Thoracic aorta (tissue), 2 donors: ENCODE measurements around the gene MAP3K2. TPM values are rescaled to one million over a fixed set of nuclear protein-coding genes. Genes with fewer than 3 reads are reported as not detected.

Source experiments
- ATAC-seq: fragments of 150-250 bp; one replicate; pipeline ENCODE4 v1.8.0; 2017; ENCODE audit warnings: low read depth; ENCODE audit not compliant: insufficient number of reproducible peaks, low FRiP score
- DNase-seq: peaks from one replicate; pipeline ENCODE4 v3.0.0-alpha.2; 2020; ENCODE audit warnings: low spot score
- H3K27ac ChIP-seq, 2 donors: fragments of 200-600 bp; sonication (generic); 1 replicate in 1 of 2; 2 replicates in 1 of 2; pipeline ENCODE4 v1.5.1; 2016; ENCODE audit warnings: mild to moderate bottlenecking in 2 of 2, moderate library complexity in 2 of 2
- H3K27me3 ChIP-seq: fragments of 200-600 bp; sonication (generic); replicated peaks from 2 replicates; pipeline ENCODE4 v1.6.0; 2016; ENCODE audit warnings: mild to moderate bottlenecking; ENCODE audit not compliant: insufficient read depth
- H3K36me3 ChIP-seq: fragments of 200-600 bp; sonication (generic); one replicate; pipeline ENCODE4 v1.5.1; 2016
- H3K4me1 ChIP-seq, 2 donors: fragments of 200-600 bp; sonication (generic); 1 replicate in 1 of 2; 2 replicates in 1 of 2; pipeline versions ENCODE4 v1.5.1 to v1.6.0; 2016; ENCODE audit warnings: low read depth in 2 of 2, mild to moderate bottlenecking in 1 of 2; ENCODE audit not compliant: control insufficient read depth in 1 of 2
- H3K4me3 ChIP-seq: fragments of 200-600 bp; sonication (generic); 2 replicates; pipeline ENCODE4 v1.5.1; 2016; ENCODE audit warnings: mild to moderate bottlenecking
- H3K9me3 ChIP-seq: fragments of 200-600 bp; sonication (generic); 2 replicates; pipeline ENCODE4 v1.5.1; 2016
- CTCF ChIP-seq: fragments of 200-600 bp; sonication (generic); IDR thresholded peaks from one replicate; pipeline ENCODE4 v1.5.1; 2019; ENCODE audit warnings: antibody characterized with exemption
- total RNA-seq, 2 donors: library from RNA; depleted of rRNA; stranded (reverse); fragments of >200 nt; gene quantifications; one replicate each; pipeline versions ENCODE4 v1.1.0 to v1.2.3, GENCODE V29; 2016

Gene MAP3K2
- total RNA-seq, 2 donors from 2014 or later, result 67.9 to 107 TPM

GRCh38 chr2:127305990-127306585 is 81.7 kb downstream of the MAP3K2 start:
- no peak for DNase-seq
- H3K36me3 ChIP-seq, result peaks cover 28% of the 10 kb centered on the region
- ATAC-seq, result no peak

GRCh38 chr2:127302168-127302567 is 85.6 kb downstream of the MAP3K2 start:
- ATAC-seq (no peak), DNase-seq (no peak)
- TF ChIP-seq CTCF, result no peak
- no peak overlapping the region for H3K27ac ChIP-seq
- no peaks in the 10 kb centered on the region for H3K27me3 ChIP-seq
- H3K4me1 ChIP-seq, result no peaks in the 10 kb centered on the region
- no peaks in the 10 kb centered on the region for H3K9me3 ChIP-seq
- peaks cover 13% of the 10 kb centered on the region for H3K36me3 ChIP-seq
- H3K4me3 ChIP-seq, result no peak overlapping the region

More at GRCh38 chr2:127305990-127306585, 81.7 kb downstream of the MAP3K2 start:
- TF ChIP-seq CTCF, result no peak
- H3K4me3 ChIP-seq, result no peak overlapping the region
- H3K27me3 ChIP-seq, result no peaks in the 10 kb centered on the region
- H3K27ac ChIP-seq, result no peak overlapping the region
- H3K4me1 ChIP-seq, result no peaks in the 10 kb centered on the region
- H3K9me3 ChIP-seq, result no peaks in the 10 kb centered on the region

GRCh38 chr2:127293748-127294562 is 93.8 kb downstream of the MAP3K2 start, which contains the start of gene ERCC3:
Gene ERCC3 (minus strand): TSS chr2:127294144. CDS start chr2:127294081, 63 bp downstream.
- Histone ChIP-seq H3K4me1 (peaks cover 5 to 18% of the 10 kb centered on the region in 2 donors), H3K36me3 (peaks cover 10% of the 10 kb centered on the region), H3K27me3 (no peaks in the 10 kb centered on the region), H3K9me3 (no peaks in the 10 kb centered on the region), H3K4me3 (peak within 1 kb of the TSS; percentile 85), H3K27ac (peak within 1 kb of the TSS; percentile 80 to 87)
- DNase-seq, result peak; percentile 73
- TF ChIP-seq CTCF, result no peak
- ATAC-seq, result peak; percentile 53

- ATAC-seq (no peak), DNase-seq (no peak)
- Histone ChIP-seq H3K9me3 (no peaks in the 10 kb centered on the region), H3K4me1 (peaks cover 5 to 18% of the 10 kb centered on the region in 2 donors), H3K27me3 (no peaks in the 10 kb centered on the region), H3K27ac (peak overlapping the region; percentile 80 to 87), H3K4me3 (peak overlapping the region; percentile 85), H3K36me3 (peaks cover 15% of the 10 kb centered on the region)
- no peak for TF ChIP-seq CTCF
Measured at GRCh38 chr2:127293386-127293747, 94.4 kb downstream of the MAP3K2 start.

GRCh38 chr2:127288274-127288673 is 99.5 kb downstream of the MAP3K2 start:
- no peak for TF ChIP-seq CTCF
- Histone ChIP-seq H3K4me3 (no peak overlapping the region), H3K36me3 (peaks cover 63% of the 10 kb centered on the region), H3K9me3 (no peaks in the 10 kb centered on the region), H3K27ac (no peak overlapping the region), H3K4me1 (peaks cover 0 to 9% of the 10 kb centered on the region in 2 donors), H3K27me3 (no peaks in the 10 kb centered on the region)
- DNase-seq (no peak), ATAC-seq (no peak)
